Measurements from ENCODE around the gene HERC2. TPM values are rescaled to one million over a fixed set of nuclear protein-coding genes. Genes with fewer than 3 reads are reported as not detected.

Gene HERC2
- total and polyA plus RNA-seq, 7 donors = 23.9 to 59.7 (median 41.1) TPM

- no peak for TF ChIP-seq CTCF (IDR thresholded peaks at IDR 0.05)
- 68 to 76% (median 71%) methylated on average over 4 of the region's 4 CpGs for WGBS, 3 donors
- Histone ChIP-seq H3K4me3 (no peak overlapping the region), H3K4me1 (no peaks in the 10 kb centered on the region), H3K36me3 (ENCODE audit: insufficient read depth in 1 of 2, low read depth in 1 of 2) (no peaks in the 10 kb centered on the region), H3K27ac (no peak overlapping the region), H3K9me3 (no peaks in the 10 kb centered on the region), H3K27me3 (ENCODE audit: insufficient read depth in 3 of 3, low read length in 2 of 3) (no peaks in the 10 kb centered on the region)
- no peak for DNase-seq
- ATAC-seq = no peak
- intact Hi-C loops (cut with DNase I) = no loop called here
Observed at GRCh38 chr15:28085489-28086174, 236.3 kb downstream of the HERC2 start.

GRCh38 chr15:28084547-28084946 lies 237.4 kb downstream of the HERC2 start:
- 60 to 68% (median 67%) methylated on average over 3 of the region's 3 CpGs for WGBS, 3 donors
- Histone ChIP-seq H3K4me1 (no peaks in the 10 kb centered on the region), H3K27me3 (ENCODE audit: insufficient read depth in 3 of 3, low read length in 2 of 3) (no peaks in the 10 kb centered on the region), H3K27ac (no peak overlapping the region), H3K36me3 (ENCODE audit: insufficient read depth in 1 of 2, low read depth in 1 of 2) (no peaks in the 10 kb centered on the region), H3K9me3 (no peaks in the 10 kb centered on the region), H3K4me3 (no peak overlapping the region)
- TF ChIP-seq CTCF (IDR thresholded peaks at IDR 0.05) = no peak
- DNase-seq (no peak), ATAC-seq (no peak)
- intact Hi-C loops (cut with DNase I) = no loop called here

- DNase-seq (no peak), ATAC-seq (no peak)
- H3K36me3 ChIP-seq (ENCODE audit: insufficient read depth in 1 of 2, low read depth in 1 of 2) = no peaks in the 10 kb centered on the region
- no peaks in the 10 kb centered on the region for H3K4me1 ChIP-seq
- no peak overlapping the region for H3K27ac ChIP-seq
- no peaks in the 10 kb centered on the region for H3K27me3 ChIP-seq (ENCODE audit: insufficient read depth in 3 of 3, low read length in 2 of 3)
- TF ChIP-seq CTCF (IDR thresholded peaks at IDR 0.05) = no peak
- intact Hi-C loops (cut with DNase I) = no loop called here
- WGBS, 3 donors = 69 to 73% (median 73%) methylated on average over 11 of the region's 11 CpGs
- no peaks in the 10 kb centered on the region for H3K9me3 ChIP-seq
- H3K4me3 ChIP-seq = no peak overlapping the region
Observed at GRCh38 chr15:28082891-28083684, 238.9 kb downstream of the HERC2 start.

GRCh38 chr15:28081594-28081993 lies 240.4 kb downstream of the HERC2 start:
- H3K9me3 ChIP-seq = no peaks in the 10 kb centered on the region
- ATAC-seq = no peak
- intact Hi-C loops (cut with DNase I) = no loop called here
- TF ChIP-seq CTCF (IDR thresholded peaks at IDR 0.05) = no peak
- H3K27ac ChIP-seq = no peak overlapping the region
- no peaks in the 10 kb centered on the region for H3K36me3 ChIP-seq (ENCODE audit: insufficient read depth in 1 of 2, low read depth in 1 of 2)
- no peaks in the 10 kb centered on the region for H3K27me3 ChIP-seq (ENCODE audit: insufficient read depth in 3 of 3, low read length in 2 of 3)
- no peak overlapping the region for H3K4me3 ChIP-seq
- no peaks in the 10 kb centered on the region for H3K4me1 ChIP-seq
- no peak for DNase-seq
- 93 to 96% (median 94%) methylated on average over 20 of the region's 20 CpGs for WGBS, 3 donors

All from psoas muscle (tissue), 8 donors.